OCI-LY7 (cell line): ENCODE results near the gene EXOSC7.

Source experiments
- EZH2phosphoT487 ChIP-seq: fragments of 200-600 bp; sonication (generic); IDR thresholded peaks from 2 replicates; pipeline ENCODE4 v1.6.1; 2018; ENCODE audit warnings: low read depth, borderline replicate concordance, mild to moderate bottlenecking, mixed run types, antibody characterized with exemption, low read length, moderate library complexity, mixed read lengths
- TF ChIP-seq, protein P1 (sequence below): fragments of 200-600 bp; sonication (generic); conservative IDR thresholded peaks from 2 replicates; pipeline ENCODE4 v1.5.1; 2014; ENCODE audit warnings: mild to moderate bottlenecking, antibody characterized with exemption, low read length, moderate library complexity, mixed read lengths

DNA sequence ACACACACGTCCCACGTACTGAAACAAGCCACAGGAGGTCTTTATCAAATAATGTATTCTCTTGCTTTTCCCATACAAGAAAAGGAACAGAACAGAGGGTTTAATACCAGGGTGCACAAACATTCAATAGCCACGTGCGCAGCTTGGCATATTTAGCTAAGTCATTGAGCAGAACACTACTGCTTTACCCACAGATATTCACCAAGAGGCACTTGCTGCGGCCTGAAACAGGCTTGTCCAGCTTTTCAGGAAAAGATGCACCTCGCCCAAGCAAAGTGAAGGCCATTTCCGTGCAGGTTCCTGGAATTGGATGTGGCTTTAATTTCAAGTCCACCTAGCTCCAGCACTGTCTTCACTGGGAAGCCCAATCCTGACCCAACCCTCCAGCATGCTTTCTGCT lies 17.7 kb upstream of the EXOSC7 start:
- TF ChIP-seq, protein P1, sequence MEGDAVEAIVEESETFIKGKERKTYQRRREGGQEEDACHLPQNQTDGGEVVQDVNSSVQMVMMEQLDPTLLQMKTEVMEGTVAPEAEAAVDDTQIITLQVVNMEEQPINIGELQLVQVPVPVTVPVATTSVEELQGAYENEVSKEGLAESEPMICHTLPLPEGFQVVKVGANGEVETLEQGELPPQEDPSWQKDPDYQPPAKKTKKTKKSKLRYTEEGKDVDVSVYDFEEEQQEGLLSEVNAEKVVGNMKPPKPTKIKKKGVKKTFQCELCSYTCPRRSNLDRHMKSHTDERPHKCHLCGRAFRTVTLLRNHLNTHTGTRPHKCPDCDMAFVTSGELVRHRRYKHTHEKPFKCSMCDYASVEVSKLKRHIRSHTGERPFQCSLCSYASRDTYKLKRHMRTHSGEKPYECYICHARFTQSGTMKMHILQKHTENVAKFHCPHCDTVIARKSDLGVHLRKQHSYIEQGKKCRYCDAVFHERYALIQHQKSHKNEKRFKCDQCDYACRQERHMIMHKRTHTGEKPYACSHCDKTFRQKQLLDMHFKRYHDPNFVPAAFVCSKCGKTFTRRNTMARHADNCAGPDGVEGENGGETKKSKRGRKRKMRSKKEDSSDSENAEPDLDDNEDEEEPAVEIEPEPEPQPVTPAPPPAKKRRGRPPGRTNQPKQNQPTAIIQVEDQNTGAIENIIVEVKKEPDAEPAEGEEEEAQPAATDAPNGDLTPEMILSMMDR: no peak
- no peak for TF ChIP-seq EZH2phosphoT487
